PC-9 (cell line): ENCODE measurements around the gene KCNN3. TPM values are rescaled to one million over a fixed set of nuclear protein-coding genes. Genes with fewer than 3 reads are reported as not detected.

Source experiments
- BruUV-seq: library from RNA; stranded (reverse); fragments of 400-500 nt; replicated peaks from 2 replicates; lab custom pipeline; 2021; lab: Mats Ljungman, UMichigan
- CTCF ChIA-PET: fragments of 300-600 bp; sonication (Branson Sonifier 250); formaldehyde crosslinking; loops from one replicate; lab custom pipeline; 2022; ENCODE audit warnings: antibody characterized with exemption; lab: Charles Lee
- POLR2A ChIA-PET: fragments of 300-600 bp; sonication (Branson Sonifier 250); formaldehyde crosslinking; loops from one replicate; lab custom pipeline; 2022; ENCODE audit warnings: antibody characterized with exemption; ENCODE audit not compliant: unreplicated experiment; lab: Charles Lee
- DNase-seq, 2 experiments: peaks; one replicate each; pipeline versions ENCODE4 v3.0.0 to v3.0.0-alpha.2; 2015 to 2022; ENCODE audit warnings: mixed read lengths in 1 of 2
- H2AFZ ChIP-seq: fragments of 200-600 bp; sonication (generic); 2 replicates; pipeline ENCODE4 v1.8.1; 2017; ENCODE audit warnings: antibody characterized with exemption
- H3F3A ChIP-seq: fragments of 200-600 bp; sonication (generic); 2 replicates; pipeline ENCODE4 v1.8.1; 2017; ENCODE audit warnings: antibody characterized with exemption, mild to moderate bottlenecking, low read depth; ENCODE audit not compliant: insufficient read depth
- H3K27ac ChIP-seq: fragments of 200-600 bp; sonication (generic); 2 replicates; pipeline ENCODE4 v1.6.1; 2016; ENCODE audit warnings: mixed run types
- H3K27me3 ChIP-seq: fragments of 200-600 bp; sonication (generic); 2 replicates; pipeline ENCODE4 v1.6.1; 2016; ENCODE audit warnings: low read depth, mixed run types; ENCODE audit not compliant: insufficient read depth
- H3K36me3 ChIP-seq: fragments of 200-600 bp; sonication (generic); 2 replicates; pipeline ENCODE4 v1.6.1; 2016; ENCODE audit warnings: low read depth, mixed run types
- H3K4me1 ChIP-seq: fragments of 200-600 bp; sonication (generic); replicated peaks from 2 replicates; pipeline ENCODE4 v1.6.1; 2016; ENCODE audit warnings: mixed run types; ENCODE audit not compliant: insufficient read depth
- H3K4me2 ChIP-seq: fragments of 200-600 bp; sonication (generic); 2 replicates; pipeline ENCODE4 v1.6.1; 2017; ENCODE audit warnings: mixed run types
- H3K4me3 ChIP-seq: fragments of 200-600 bp; sonication (generic); 2 replicates; pipeline ENCODE4 v1.6.1; 2016; ENCODE audit warnings: mixed run types
- H3K79me2 ChIP-seq: fragments of 200-600 bp; sonication (generic); 2 replicates; pipeline ENCODE4 v1.6.1; 2017; ENCODE audit warnings: low read depth, mixed run types
- H3K9me2 ChIP-seq: fragments of 200-600 bp; sonication (generic); 2 replicates; pipeline ENCODE4 v1.8.1; 2017; ENCODE audit warnings: mild to moderate bottlenecking; ENCODE audit not compliant: insufficient read depth
- H3K9me3 ChIP-seq: fragments of 200-600 bp; sonication (generic); 2 replicates; pipeline ENCODE4 v1.8.1; 2016; ENCODE audit warnings: low read depth; ENCODE audit not compliant: insufficient read depth
- H4K20me1 ChIP-seq: fragments of 200-600 bp; sonication (generic); 2 replicates; pipeline ENCODE4 v1.8.1; 2017; ENCODE audit not compliant: insufficient read depth
- EZH2 ChIP-seq: fragments of 200-600 bp; sonication (generic); IDR thresholded peaks from 2 replicates; pipeline ENCODE4 v1.8.0; 2017; ENCODE audit warnings: antibody characterized with exemption, low read depth
- intact Hi-C: fragments of 100-400 bp; cut with micrococcal nuclease; formaldehyde crosslinking; loops from one replicate; pipeline ENCODE4 v1.10.0; 2022; ENCODE audit not compliant: unreplicated experiment
- total RNA-seq: library from RNA; stranded (reverse); gene quantifications from 2 replicates; pipeline ENCODE4 v1.2.3, GENCODE V29; 2021
- TF ChIP-seq, protein P1 (sequence below): fragments of 200-600 bp; sonication (generic); conservative IDR thresholded peaks from 2 replicates; pipeline ENCODE4 v1.6.1; 2017; ENCODE audit warnings: mixed run types, antibody characterized with exemption, mild to moderate bottlenecking, moderate library complexity

The KCNN3 gene
- total RNA-seq, 1 experiment from 2014 or later = 1.1 TPM

DNA sequence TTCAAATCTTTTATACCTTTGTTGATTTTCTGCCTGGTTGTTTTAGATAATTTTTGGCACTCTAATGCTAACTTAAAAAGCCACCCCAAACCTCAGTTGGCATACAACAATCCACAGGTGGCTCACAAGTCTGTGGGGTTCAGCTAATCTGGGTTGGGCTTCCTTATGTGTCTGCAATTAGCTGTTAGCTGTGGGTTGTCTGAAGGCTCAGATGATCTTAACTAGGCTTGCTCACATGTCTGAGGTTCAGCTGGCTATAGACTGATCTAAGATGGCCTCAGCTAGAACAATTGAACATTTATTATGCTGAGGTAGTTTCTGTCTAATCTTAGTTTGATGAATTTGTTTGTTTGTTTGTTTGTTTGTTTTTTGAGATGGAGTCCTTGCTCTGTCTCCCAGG lies 217.2 kb downstream of the KCNN3 start:
- no peaks in the 10 kb centered on the region for H3K4me1 ChIP-seq
- H3K9me2 ChIP-seq = no peaks in the 10 kb centered on the region
- H3K4me3 ChIP-seq = no peak overlapping the region
- H3K4me2 ChIP-seq = no peak overlapping the region
- intact Hi-C loops = no loop called here
- H3K27me3 ChIP-seq = peaks cover 58% of the 10 kb centered on the region; the same call in 1 of the 2 replicates
- H3K27ac ChIP-seq = no peak overlapping the region
- H2AFZ ChIP-seq = no peak overlapping the region
- no TSS peak for BruUV-seq
- ChIA-PET CTCF (no interaction called here), POLR2A (no interaction called here)
- H4K20me1 ChIP-seq = no peaks in the 10 kb centered on the region
- no peaks in the 10 kb centered on the region for H3K36me3 ChIP-seq
- no peaks in the 10 kb centered on the region for H3K9me3 ChIP-seq
- no peaks in the 10 kb centered on the region for H3K79me2 ChIP-seq
- H3F3A ChIP-seq = no peaks in the 10 kb centered on the region
- DNase-seq = no peak
- no peak for TF ChIP-seq EZH2
- TF ChIP-seq, protein P1, sequence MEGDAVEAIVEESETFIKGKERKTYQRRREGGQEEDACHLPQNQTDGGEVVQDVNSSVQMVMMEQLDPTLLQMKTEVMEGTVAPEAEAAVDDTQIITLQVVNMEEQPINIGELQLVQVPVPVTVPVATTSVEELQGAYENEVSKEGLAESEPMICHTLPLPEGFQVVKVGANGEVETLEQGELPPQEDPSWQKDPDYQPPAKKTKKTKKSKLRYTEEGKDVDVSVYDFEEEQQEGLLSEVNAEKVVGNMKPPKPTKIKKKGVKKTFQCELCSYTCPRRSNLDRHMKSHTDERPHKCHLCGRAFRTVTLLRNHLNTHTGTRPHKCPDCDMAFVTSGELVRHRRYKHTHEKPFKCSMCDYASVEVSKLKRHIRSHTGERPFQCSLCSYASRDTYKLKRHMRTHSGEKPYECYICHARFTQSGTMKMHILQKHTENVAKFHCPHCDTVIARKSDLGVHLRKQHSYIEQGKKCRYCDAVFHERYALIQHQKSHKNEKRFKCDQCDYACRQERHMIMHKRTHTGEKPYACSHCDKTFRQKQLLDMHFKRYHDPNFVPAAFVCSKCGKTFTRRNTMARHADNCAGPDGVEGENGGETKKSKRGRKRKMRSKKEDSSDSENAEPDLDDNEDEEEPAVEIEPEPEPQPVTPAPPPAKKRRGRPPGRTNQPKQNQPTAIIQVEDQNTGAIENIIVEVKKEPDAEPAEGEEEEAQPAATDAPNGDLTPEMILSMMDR = no peak

Other genes starting within 250 kb of the KCNN3 start
- gene PMVK, start 66.4 kb upstream of the KCNN3 start, total RNA-seq = 27.1 and 38.2 TPM in 2 replicates
- gene PBXIP1, start 85.8 kb upstream of the KCNN3 start, total RNA-seq = 36.3 and 40.2 TPM in 2 replicates
- 30.0 and 33.2 TPM in 2 replicates for gene PYGO2, start 91.5 kb upstream of the KCNN3 start, total RNA-seq
- 162 and 210 TPM in 2 replicates for gene SHC1, start 100.5 kb upstream of the KCNN3 start, total RNA-seq
- 236 and 300 TPM in 2 replicates for gene CKS1B, start 104.4 kb upstream of the KCNN3 start, total RNA-seq
- 47.9 and 54.2 TPM in 2 replicates for gene FLAD1, start 113.1 kb upstream of the KCNN3 start, total RNA-seq
- gene LENEP, start 123.3 kb upstream of the KCNN3 start, total RNA-seq = 1.2 and 1.3 TPM in 2 replicates
- gene ZBTB7B, start 132.5 kb upstream of the KCNN3 start, total RNA-seq = 38.6 and 44.1 TPM in 2 replicates
- gene DCST2, start 163.5 kb upstream of the KCNN3 start, total RNA-seq = 4.4 and 4.7 TPM in 2 replicates
- gene DCST1, start 163.5 kb upstream of the KCNN3 start, total RNA-seq = 0.22 and 0.43 TPM in 2 replicates
- gene ADAM15, start 181.0 kb upstream of the KCNN3 start, total RNA-seq = 187 and 195 TPM in 2 replicates
- gene EFNA4, start 193.5 kb upstream of the KCNN3 start, total RNA-seq = 14.0 and 17.3 TPM in 2 replicates
- 6.7 and 8.8 TPM in 2 replicates for gene EFNA3, start 208.6 kb upstream of the KCNN3 start, total RNA-seq